Measurements from ENCODE around the gene MAGI2. TPM values are rescaled to one million over a fixed set of nuclear protein-coding genes. Genes with fewer than 3 reads are reported as not detected.

MAGI2 gene
- total RNA-seq, 1 experiment from 2014 or later = 0.07 TPM

- no peak for TF ChIP-seq CTCF (IDR thresholded peaks at IDR 0.05; ENCODE audit: unreplicated experiment)
- DNase-seq (ENCODE audit: unreplicated experiment) = peak; percentile 21
- CTCF ChIA-PET = interaction anchor here (0.6 kb wide), 1 partner anchor 47 kb away, joined by 3 read pairs; no protein-coding TSS in a partner anchor
- BruUV-seq (replicated peaks) = no TSS peak
- no peaks in the 10 kb centered on the region for H3K9me3 Mint-ChIP-seq (ENCODE audit: unreplicated experiment)
- no peak overlapping the region for H3K4me3 Mint-ChIP-seq (ENCODE audit: unreplicated experiment)
- peaks cover 65% of the 10 kb centered on the region for H3K27me3 Mint-ChIP-seq (ENCODE audit: insufficient read depth, unreplicated experiment)
- H3K36me3 Mint-ChIP-seq (ENCODE audit: insufficient read depth, unreplicated experiment) = no peaks in the 10 kb centered on the region
- intact Hi-C loops (cut with micrococcal nuclease) = no loop called here
- no peaks in the 10 kb centered on the region for H3K4me1 Mint-ChIP-seq (ENCODE audit: insufficient read depth, unreplicated experiment)
- H3K27ac Mint-ChIP-seq (ENCODE audit: low read depth, unreplicated experiment) = no peak overlapping the region
- POLR2A ChIA-PET = no interaction called here
Observed at GRCh38 chr7:78197447-78197846, 1256.0 kb downstream of the MAGI2 start.

GRCh38 chr7:78195281-78195680, 1258.2 kb downstream of the MAGI2 start:
- POLR2A ChIA-PET = no interaction called here
- Mint-ChIP-seq H3K4me3 (ENCODE audit: unreplicated experiment) (no peak overlapping the region), H3K27me3 (ENCODE audit: insufficient read depth, unreplicated experiment) (peaks cover 75% of the 10 kb centered on the region), H3K4me1 (ENCODE audit: insufficient read depth, unreplicated experiment) (no peaks in the 10 kb centered on the region), H3K36me3 (ENCODE audit: insufficient read depth, unreplicated experiment) (no peaks in the 10 kb centered on the region), H3K27ac (ENCODE audit: low read depth, unreplicated experiment) (no peak overlapping the region), H3K9me3 (ENCODE audit: unreplicated experiment) (no peaks in the 10 kb centered on the region)
- CTCF ChIA-PET = no interaction called here
- no TSS peak for BruUV-seq (replicated peaks)
- intact Hi-C loops (cut with micrococcal nuclease) = no loop called here
- no peak for DNase-seq (ENCODE audit: unreplicated experiment)
- no peak for TF ChIP-seq CTCF (IDR thresholded peaks at IDR 0.05; ENCODE audit: unreplicated experiment)

GRCh38 chr7:78194611-78195010, 1258.9 kb downstream of the MAGI2 start:
- POLR2A ChIA-PET = no interaction called here

GRCh38 chr7:78191475-78192079, 1261.9 kb downstream of the MAGI2 start:
- no peaks in the 10 kb centered on the region for H3K36me3 Mint-ChIP-seq (ENCODE audit: insufficient read depth, unreplicated experiment)
- H3K9me3 Mint-ChIP-seq (ENCODE audit: unreplicated experiment) = no peaks in the 10 kb centered on the region
- ChIA-PET CTCF (no interaction called here), POLR2A (interaction anchor here (0.6 kb wide), 1 partner anchor 48 kb away, joined by 3 read pairs; no protein-coding TSS in a partner anchor)
- intact Hi-C loops (cut with micrococcal nuclease) = no loop called here
- no peak overlapping the region for H3K4me3 Mint-ChIP-seq (ENCODE audit: unreplicated experiment)
- BruUV-seq (replicated peaks) = no TSS peak
- no peak for TF ChIP-seq CTCF (IDR thresholded peaks at IDR 0.05; ENCODE audit: unreplicated experiment)
- H3K27me3 Mint-ChIP-seq (ENCODE audit: insufficient read depth, unreplicated experiment) = peaks cover 81% of the 10 kb centered on the region
- no peak overlapping the region for H3K27ac Mint-ChIP-seq (ENCODE audit: low read depth, unreplicated experiment)
- H3K4me1 Mint-ChIP-seq (ENCODE audit: insufficient read depth, unreplicated experiment) = no peaks in the 10 kb centered on the region
- DNase-seq (ENCODE audit: unreplicated experiment) = no peak

More at GRCh38 chr7:78194611-78195010, 1258.9 kb downstream of the MAGI2 start:
- peaks cover 75% of the 10 kb centered on the region for H3K27me3 Mint-ChIP-seq (ENCODE audit: insufficient read depth, unreplicated experiment)
- intact Hi-C loops (cut with micrococcal nuclease) = no loop called here
- H3K4me3 Mint-ChIP-seq (ENCODE audit: unreplicated experiment) = no peak overlapping the region
- DNase-seq (ENCODE audit: unreplicated experiment) = no peak
- H3K9me3 Mint-ChIP-seq (ENCODE audit: unreplicated experiment) = no peaks in the 10 kb centered on the region
- CTCF ChIA-PET = no interaction called here
- TF ChIP-seq CTCF (IDR thresholded peaks at IDR 0.05; ENCODE audit: unreplicated experiment) = no peak
- H3K4me1 Mint-ChIP-seq (ENCODE audit: insufficient read depth, unreplicated experiment) = no peaks in the 10 kb centered on the region
- BruUV-seq (replicated peaks) = no TSS peak
- no peaks in the 10 kb centered on the region for H3K36me3 Mint-ChIP-seq (ENCODE audit: insufficient read depth, unreplicated experiment)
- no peak overlapping the region for H3K27ac Mint-ChIP-seq (ENCODE audit: low read depth, unreplicated experiment)

Data from MCF 10A (cell line).